Nephron (organoid): ENCODE results near the gene TRIM26.
"Not testable (repeated sequence)": the region's sequence is repeated elsewhere in the genome, so short reads cannot be mapped to it uniquely, and the experiment has no call there.

ENCODE experiments used
- H3K27ac Mint-ChIP-seq, 3 experiments: 2 replicates each; pipeline ENCODE4 v1.8.0; 2020; ENCODE audit warnings: mixed read lengths in 3 of 3, mild to moderate bottlenecking in 2 of 3, moderate library complexity in 1 of 3
- H3K27me3 Mint-ChIP-seq: 2 replicates; pipeline ENCODE4 v1.8.0; 2021; ENCODE audit warnings: low read depth, mild to moderate bottlenecking, moderate library complexity, mixed read lengths
- H3K36me3 Mint-ChIP-seq: 2 replicates; pipeline ENCODE4 v1.8.0; 2020; ENCODE audit warnings: low read depth, mixed read lengths
- H3K4me1 Mint-ChIP-seq: 2 replicates; pipeline ENCODE4 v1.8.0; 2020; ENCODE audit warnings: mixed read lengths
- H3K4me3 Mint-ChIP-seq, 3 experiments: 2 replicates each; pipeline ENCODE4 v1.8.0; 2020; ENCODE audit warnings: mild to moderate bottlenecking in 3 of 3, mixed read lengths in 3 of 3, moderate library complexity in 2 of 3
- H3K9me3 Mint-ChIP-seq: 2 replicates; pipeline ENCODE4 v1.8.0; 2020; ENCODE audit warnings: mixed read lengths
- CTCF ChIP-seq, 3 experiments: fragments of 200-600 bp; sonication (generic); IDR thresholded peaks; one replicate each; pipeline ENCODE4 v1.5.0; 2021; ENCODE audit warnings: antibody characterized with exemption in 3 of 3; ENCODE audit not compliant: unreplicated experiment in 3 of 3

The TRIM26 gene

GRCh38 chr6:30171677-30172471 lies 41.3 kb downstream of the TRIM26 start:
- Mint-ChIP-seq H3K9me3 (no peaks in the 10 kb centered on the region), H3K27ac (no peak overlapping the region), H3K4me1 (no peaks in the 10 kb centered on the region), H3K4me3 (peak overlapping the region; percentile 29 to 48 (median 42)), H3K27me3 (peaks cover 94% of the 10 kb centered on the region), H3K36me3 (no peaks in the 10 kb centered on the region)
- TF ChIP-seq CTCF (IDR thresholded peaks at IDR 0.05; ENCODE audit: unreplicated experiment in 3 of 3): peak in 1 of 3 experiments; percentile 20

- Mint-ChIP-seq H3K27ac (no peak overlapping the region), H3K9me3 (no peaks in the 10 kb centered on the region), H3K36me3 (no peaks in the 10 kb centered on the region), H3K4me1 (no peaks in the 10 kb centered on the region), H3K4me3 (peak overlapping the region in 2 of 3 experiments; percentile 45 to 52), H3K27me3 (peaks cover 89% of the 10 kb centered on the region)
- TF ChIP-seq CTCF (IDR thresholded peaks at IDR 0.05; ENCODE audit: unreplicated experiment in 3 of 3): peak; percentile 71 to 78 (median 75)
These were observed 43.3 kb downstream of the TRIM26 start for GRCh38 chr6:30169658-30170614.

GRCh38 chr6:30168741-30169140 lies 44.5 kb downstream of the TRIM26 start:
- Mint-ChIP-seq H3K4me3 (no peak overlapping the region), H3K4me1 (no peaks in the 10 kb centered on the region), H3K27me3 (peaks cover 89% of the 10 kb centered on the region), H3K36me3 (no peaks in the 10 kb centered on the region), H3K9me3 (no peaks in the 10 kb centered on the region), H3K27ac (no peak overlapping the region)
- TF ChIP-seq CTCF (IDR thresholded peaks at IDR 0.05; ENCODE audit: unreplicated experiment in 3 of 3): no peak

DNA sequence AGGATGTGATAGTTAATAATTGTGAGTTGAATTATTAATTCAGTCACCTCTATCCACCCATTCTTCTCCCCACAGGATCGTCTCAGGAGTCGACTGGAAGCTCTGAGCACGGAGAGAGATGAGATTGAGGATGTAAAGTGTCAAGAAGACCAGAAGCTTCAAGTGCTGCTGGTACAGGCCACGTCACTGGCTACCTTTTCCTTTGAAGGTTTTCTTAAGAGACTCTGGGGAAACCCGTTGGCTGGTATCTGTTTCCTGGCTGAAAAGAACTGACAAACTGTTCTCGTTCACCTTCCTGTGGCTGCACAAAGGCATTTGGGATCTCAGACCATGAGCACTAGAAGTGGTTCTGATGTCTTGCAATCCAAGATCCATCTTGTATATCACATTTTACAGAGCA lies 46.1 kb downstream of the TRIM26 start:
- no peaks in the 10 kb centered on the region for H3K9me3 Mint-ChIP-seq
- H3K36me3 Mint-ChIP-seq: no peaks in the 10 kb centered on the region
- H3K27me3 Mint-ChIP-seq: peaks cover 73% of the 10 kb centered on the region
- H3K27ac Mint-ChIP-seq: no peak overlapping the region
- H3K4me1 Mint-ChIP-seq: no peaks in the 10 kb centered on the region
- H3K4me3 Mint-ChIP-seq: no peak overlapping the region
- no peak for TF ChIP-seq CTCF (IDR thresholded peaks at IDR 0.05; ENCODE audit: unreplicated experiment in 3 of 3)

DNA sequence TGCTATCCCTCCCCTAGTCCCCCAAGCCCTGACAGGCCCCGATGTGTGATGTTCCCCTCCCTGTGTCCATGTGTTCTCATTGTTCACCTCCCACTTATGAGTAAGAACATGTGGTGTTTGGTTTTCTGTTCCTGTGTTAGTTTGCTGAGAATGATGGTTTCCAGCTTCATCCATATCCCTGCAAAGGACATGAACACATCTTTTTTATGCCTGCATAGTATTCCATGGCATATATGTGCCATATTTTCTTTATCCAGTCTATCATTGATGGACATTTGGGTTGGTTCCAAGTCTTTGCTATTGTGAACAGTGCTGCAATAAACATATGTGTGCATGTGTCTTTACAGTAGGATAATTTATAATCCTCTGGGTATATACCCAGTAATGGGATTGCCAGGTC lies 48.0 kb downstream of the TRIM26 start:
- peaks cover 56% of the 10 kb centered on the region for H3K27me3 Mint-ChIP-seq
- H3K4me1 Mint-ChIP-seq: not testable (repeated sequence)

GRCh38 chr6:30164714-30165113 lies 48.5 kb downstream of the TRIM26 start:
- peaks cover 55% of the 10 kb centered on the region for H3K27me3 Mint-ChIP-seq

More for the DNA sequence above, 48.0 kb downstream of the TRIM26 start:
- not testable (repeated sequence) for H3K36me3 Mint-ChIP-seq, H3K9me3 Mint-ChIP-seq, H3K4me3 Mint-ChIP-seq, H3K27ac Mint-ChIP-seq

More at GRCh38 chr6:30164714-30165113, 48.5 kb downstream of the TRIM26 start:
- no peak for TF ChIP-seq CTCF (IDR thresholded peaks at IDR 0.05; ENCODE audit: unreplicated experiment in 3 of 3)
- H3K4me1 Mint-ChIP-seq: no peaks in the 10 kb centered on the region
- no peaks in the 10 kb centered on the region for H3K9me3 Mint-ChIP-seq
- no peaks in the 10 kb centered on the region for H3K36me3 Mint-ChIP-seq
- no peak overlapping the region for H3K27ac Mint-ChIP-seq
- no peak overlapping the region for H3K4me3 Mint-ChIP-seq
